ENCODE measurements around the gene PSMD1.

DNA sequence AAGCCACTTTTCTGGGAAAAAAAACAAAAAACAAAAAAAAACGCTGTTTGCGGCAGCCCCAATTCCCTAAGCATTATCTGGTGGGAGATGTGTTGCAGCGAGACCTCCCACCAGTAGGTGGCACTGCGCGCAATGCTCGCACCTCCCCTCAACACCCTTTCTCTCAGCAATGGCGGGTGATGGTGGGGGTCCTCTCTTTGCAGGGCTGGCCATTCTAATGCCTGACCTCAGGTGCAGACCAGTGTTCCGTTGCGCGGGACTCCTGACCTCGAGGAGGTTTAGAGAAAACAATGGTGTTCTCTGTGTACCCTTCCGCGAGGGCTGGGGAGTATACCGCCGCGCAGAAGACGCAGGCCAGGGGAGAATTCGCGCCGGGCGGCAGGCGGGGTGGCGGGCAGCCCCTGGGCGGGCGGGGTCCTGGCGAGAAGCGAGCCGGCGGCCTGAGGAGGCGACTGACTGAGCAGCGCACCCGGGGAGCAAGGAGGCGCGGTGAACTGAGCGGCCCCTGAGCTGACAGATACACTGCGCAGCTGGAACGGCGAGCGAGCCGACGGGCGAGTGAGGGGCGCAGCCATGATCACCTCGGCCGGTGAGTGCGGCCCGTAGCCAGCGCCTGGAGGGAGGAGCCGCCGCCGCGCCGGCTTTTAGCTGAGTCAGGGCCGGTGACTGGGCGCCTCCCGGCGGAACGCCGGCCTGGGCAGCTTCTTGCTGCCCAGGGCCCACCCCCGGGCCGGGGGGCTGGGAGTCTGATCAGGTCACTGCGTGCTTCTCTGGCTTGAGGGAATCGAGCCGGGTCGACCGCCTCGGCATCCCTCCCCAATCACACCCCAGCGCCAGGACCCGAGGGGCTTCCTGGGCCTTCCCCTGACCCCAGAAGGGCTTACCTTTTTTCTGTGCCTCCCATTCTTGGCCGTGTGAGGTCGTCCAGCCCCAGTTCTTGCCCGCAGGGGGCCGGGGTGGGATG lies at the start of gene PSMD1:
- TF ChIP-seq, protein P1, sequence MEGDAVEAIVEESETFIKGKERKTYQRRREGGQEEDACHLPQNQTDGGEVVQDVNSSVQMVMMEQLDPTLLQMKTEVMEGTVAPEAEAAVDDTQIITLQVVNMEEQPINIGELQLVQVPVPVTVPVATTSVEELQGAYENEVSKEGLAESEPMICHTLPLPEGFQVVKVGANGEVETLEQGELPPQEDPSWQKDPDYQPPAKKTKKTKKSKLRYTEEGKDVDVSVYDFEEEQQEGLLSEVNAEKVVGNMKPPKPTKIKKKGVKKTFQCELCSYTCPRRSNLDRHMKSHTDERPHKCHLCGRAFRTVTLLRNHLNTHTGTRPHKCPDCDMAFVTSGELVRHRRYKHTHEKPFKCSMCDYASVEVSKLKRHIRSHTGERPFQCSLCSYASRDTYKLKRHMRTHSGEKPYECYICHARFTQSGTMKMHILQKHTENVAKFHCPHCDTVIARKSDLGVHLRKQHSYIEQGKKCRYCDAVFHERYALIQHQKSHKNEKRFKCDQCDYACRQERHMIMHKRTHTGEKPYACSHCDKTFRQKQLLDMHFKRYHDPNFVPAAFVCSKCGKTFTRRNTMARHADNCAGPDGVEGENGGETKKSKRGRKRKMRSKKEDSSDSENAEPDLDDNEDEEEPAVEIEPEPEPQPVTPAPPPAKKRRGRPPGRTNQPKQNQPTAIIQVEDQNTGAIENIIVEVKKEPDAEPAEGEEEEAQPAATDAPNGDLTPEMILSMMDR (optimal IDR thresholded peaks at IDR 0.05 in 1 of 3, IDR thresholded peaks at IDR 0.05 in 1 of 3, conservative IDR thresholded peaks at IDR 0.05 in 1 of 3; ENCODE audit: extremely low read depth in 1 of 3, insufficient read depth in 2 of 3, low read length in 3 of 3) = peak; percentile 97 to 99 (median 99)
- TF ChIP-seq EZH2 (IDR thresholded peaks at IDR 0.05; ENCODE audit: low read length) = no peak
